Choroid plexus epithelial cell (primary cell): ENCODE data around the gene SH3D19.

ENCODE experiments used
- DNase-seq: peaks from one replicate; pipeline ENCODE4 v3.0.0-alpha.2; 2010; ENCODE audit warnings: low read depth
- H3K4me3 ChIP-seq: 2 replicates; pipeline ENCODE4 v1.5.1; 2011; ENCODE audit warnings: low read depth, mild to moderate bottlenecking, control low read depth, low read length, moderate library complexity
- CTCF ChIP-seq: conservative IDR thresholded peaks from 2 replicates; pipeline ENCODE4 v1.5.1; 2011; ENCODE audit warnings: low read depth, mild to moderate bottlenecking, control low read depth, inconsistent platforms, low read length, moderate library complexity

SH3D19 gene

GRCh38 chr4:151198748-151199147 lies 126.7 kb downstream of the SH3D19 start:
- no peak overlapping the region for H3K4me3 ChIP-seq
- peak; percentile 36 for DNase-seq
- no peak for TF ChIP-seq CTCF

GRCh38 chr4:151197247-151197646 lies 128.2 kb downstream of the SH3D19 start:
- DNase-seq, result no peak

GRCh38 chr4:151195801-151196200 lies 129.6 kb downstream of the SH3D19 start:
- H3K4me3 ChIP-seq, result no peak overlapping the region
- TF ChIP-seq CTCF, result no peak
- peak; percentile 68 for DNase-seq

More at GRCh38 chr4:151197247-151197646, 128.2 kb downstream of the SH3D19 start:
- TF ChIP-seq CTCF, result no peak
- H3K4me3 ChIP-seq, result no peak overlapping the region

GRCh38 chr4:151193414-151193813 lies 132.0 kb downstream of the SH3D19 start:
- DNase-seq, result no peak
- TF ChIP-seq CTCF, result no peak
- H3K4me3 ChIP-seq, result no peak overlapping the region

- TF ChIP-seq CTCF, result no peak
- no peak overlapping the region for H3K4me3 ChIP-seq
- peak; percentile 64 for DNase-seq
Measured at GRCh38 chr4:151192556-151193235, 132.7 kb downstream of the SH3D19 start.

GRCh38 chr4:151184523-151185458 lies 140.6 kb downstream of the SH3D19 start:
- no peak for TF ChIP-seq CTCF
- H3K4me3 ChIP-seq, result no peak overlapping the region
- peak; percentile 88 for DNase-seq
